Endodermal cell (in vitro differentiated cells): ENCODE results near the gene COLEC11. TPM values are rescaled to one million over a fixed set of nuclear protein-coding genes. Genes with fewer than 3 reads are reported as not detected.

ENCODE experiments used
- DNase-seq: peaks from one replicate; pipeline ENCODE4 v3.0.0-alpha.2; 2017
- H3K27ac ChIP-seq: 2 replicates; pipeline ENCODE4 v1.5.1; 2013; ENCODE audit warnings: mild to moderate bottlenecking, low read depth, low read length, moderate library complexity
- H3K27me3 ChIP-seq: 2 replicates; pipeline ENCODE4 v1.6.1; 2013; ENCODE audit warnings: mild to moderate bottlenecking, low read length, moderate library complexity; ENCODE audit not compliant: insufficient read depth, control insufficient read depth, poor library complexity, severe bottlenecking
- H3K36me3 ChIP-seq: 2 replicates; pipeline ENCODE4 v1.7.0; 2013; ENCODE audit warnings: mild to moderate bottlenecking, low read length, moderate library complexity; ENCODE audit not compliant: control insufficient read depth, insufficient read depth
- H3K4me1 ChIP-seq: one replicate; pipeline ENCODE4 v1.7.0; 2013; ENCODE audit warnings: low read length; ENCODE audit not compliant: control insufficient read depth, insufficient read depth
- H3K4me3 ChIP-seq: 2 replicates; pipeline ENCODE4 v1.5.1; 2013; ENCODE audit warnings: mild to moderate bottlenecking, low read length, moderate library complexity
- H3K9ac ChIP-seq: 2 replicates; pipeline ENCODE4 v1.6.1; 2013; ENCODE audit warnings: mild to moderate bottlenecking, low read length, moderate library complexity; ENCODE audit not compliant: poor library complexity, severe bottlenecking; ENCODE audit errors: extremely low read depth
- H3K9me3 ChIP-seq: 2 replicates; pipeline ENCODE4 v1.6.1; 2013; ENCODE audit warnings: mild to moderate bottlenecking, low read length, moderate library complexity; ENCODE audit not compliant: control insufficient read depth
- H3K27ac Mint-ChIP-seq: 2 replicates; pipeline ENCODE4 v1.8.0; 2020; ENCODE audit warnings: mixed read lengths
- H3K27me3 Mint-ChIP-seq: 2 replicates; pipeline ENCODE4 v1.8.0; 2021; ENCODE audit warnings: mild to moderate bottlenecking, mixed read lengths; ENCODE audit not compliant: insufficient read depth
- H3K36me3 Mint-ChIP-seq: 2 replicates; pipeline ENCODE4 v1.8.0; 2020; ENCODE audit warnings: low read depth, mixed read lengths
- H3K4me1 Mint-ChIP-seq: 2 replicates; pipeline ENCODE4 v1.8.0; 2020; ENCODE audit warnings: mixed read lengths
- H3K4me3 Mint-ChIP-seq: 2 replicates; pipeline ENCODE4 v1.8.0; 2020; ENCODE audit warnings: mild to moderate bottlenecking, moderate library complexity, mixed read lengths
- H3K9me3 Mint-ChIP-seq: 2 replicates; pipeline ENCODE4 v1.8.0; 2020; ENCODE audit warnings: mild to moderate bottlenecking, mixed read lengths
- CTCF ChIP-seq: fragments of 200-600 bp; sonication (generic); conservative IDR thresholded peaks from 2 replicates; pipeline ENCODE4 v1.5.0; 2021; ENCODE audit warnings: antibody characterized with exemption, mild to moderate bottlenecking
- WGBS, 2 experiments: methylation state at CpG; one replicate each; pipeline versions ENCODE4 v1.1.5 to v1.1.7; 2013; ENCODE audit warnings: missing lambda C conversion rate in 2 of 2, mixed read lengths in 1 of 2; ENCODE audit not compliant: insufficient coverage in 1 of 2, insufficient read length in 1 of 2; 5-methylcytosine and 5-hydroxymethylcytosine counted together
- total RNA-seq, 2 donors: library from RNA; stranded (reverse); fragmentation: NEBNext Ultra II Directional in 1 of 2; extraction: Animal tissue kit (Norgen Biotek cat#: 25700) in 1 of 2; gene quantifications; 2 replicates in 1 of 2; 3 replicates in 1 of 2; pipeline ENCODE4 v1.2.1, GENCODE V29; 2021

COLEC11 gene
- total RNA-seq, 2 donors from 2014 or later = 1.1 to 1.5 TPM

GRCh38 chr2:3675687-3676086 is 80.8 kb downstream of the COLEC11 start:
- Histone ChIP-seq H3K36me3 (no peaks in the 10 kb centered on the region), H3K4me1 (no peaks in the 10 kb centered on the region), H3K27ac (no peak overlapping the region), H3K9me3 (no peaks in the 10 kb centered on the region), H3K9ac (no peak overlapping the region), H3K27me3 (no peaks in the 10 kb centered on the region), H3K4me3 (no peak overlapping the region)
- DNase-seq = no peak
- TF ChIP-seq CTCF = no peak
- WGBS, 2 experiments = 89 to 93% methylated on average over 1 to 4 of the region's 4 CpGs
- peaks cover 4% of the 10 kb centered on the region for H3K27me3 Mint-ChIP-seq
- H3K4me3 Mint-ChIP-seq = no peak overlapping the region
- no peaks in the 10 kb centered on the region for H3K4me1 Mint-ChIP-seq
- H3K27ac Mint-ChIP-seq = no peak overlapping the region
- no peaks in the 10 kb centered on the region for H3K36me3 Mint-ChIP-seq
- no peaks in the 10 kb centered on the region for H3K9me3 Mint-ChIP-seq

GRCh38 chr2:3677436-3677835 is 82.5 kb downstream of the COLEC11 start:
- no peak for TF ChIP-seq CTCF
- whole genome bisulfite sequencing, 2 experiments = 86 to 100% methylated on average over 6 to 9 of the region's 9 CpGs
- H3K4me3 ChIP-seq = no peak overlapping the region
- no peaks in the 10 kb centered on the region for H3K9me3 Mint-ChIP-seq
- no peak overlapping the region for H3K27ac ChIP-seq
- no peaks in the 10 kb centered on the region for H3K4me1 Mint-ChIP-seq
- no peaks in the 10 kb centered on the region for H3K36me3 ChIP-seq
- no peaks in the 10 kb centered on the region for H3K36me3 Mint-ChIP-seq
- no peak for DNase-seq
- no peaks in the 10 kb centered on the region for H3K27me3 ChIP-seq
- H3K4me3 Mint-ChIP-seq = no peak overlapping the region
- no peaks in the 10 kb centered on the region for H3K9me3 ChIP-seq
- H3K4me1 ChIP-seq = no peaks in the 10 kb centered on the region
- H3K9ac ChIP-seq = no peak overlapping the region
- peaks cover 4% of the 10 kb centered on the region for H3K27me3 Mint-ChIP-seq
- H3K27ac Mint-ChIP-seq = no peak overlapping the region

- Mint-ChIP-seq H3K36me3 (no peaks in the 10 kb centered on the region), H3K27me3 (peaks cover 2% of the 10 kb centered on the region), H3K4me3 (no peak overlapping the region), H3K4me1 (no peaks in the 10 kb centered on the region), H3K9me3 (no peaks in the 10 kb centered on the region), H3K27ac (no peak overlapping the region)
- Histone ChIP-seq H3K4me1 (no peaks in the 10 kb centered on the region), H3K27me3 (no peaks in the 10 kb centered on the region), H3K9me3 (no peaks in the 10 kb centered on the region), H3K36me3 (no peaks in the 10 kb centered on the region), H3K9ac (no peak overlapping the region), H3K27ac (no peak overlapping the region), H3K4me3 (no peak overlapping the region)
- DNase-seq = no peak
- 87 to 96% methylated on average over 9 of the region's 9 CpGs for WGBS, 2 experiments
- TF ChIP-seq CTCF = no peak
These were observed 83.3 kb downstream of the COLEC11 start for GRCh38 chr2:3678212-3678611.
